Adrenal gland (tissue), 12 donors: ENCODE results near the gene UBE2O. TPM values are rescaled to one million over a fixed set of nuclear protein-coding genes. Genes with fewer than 3 reads are reported as not detected.

Experiments
- DNase-seq, 7 donors: peaks; one replicate each; pipeline ENCODE4 v3.0.0-alpha.2; 2019 to 2020
- H3K27ac ChIP-seq, 5 donors: fragments of 200-600 bp; sonication (generic) in 4 of 5; 1 replicate in 3 of 5; 2 replicates in 2 of 5; pipeline versions ENCODE4 v1.5.1 to v1.8.0; 2016 to 2020; ENCODE audit warnings: mild to moderate bottlenecking in 1 of 5
- H3K27me3 ChIP-seq: fragments of 200-600 bp; 2 replicates; pipeline ENCODE4 v1.8.0; 2021
- H3K36me3 ChIP-seq, 2 donors: fragments of 200-600 bp; replicated peaks in 1 of 2; 1 replicate in 1 of 2; 2 replicates in 1 of 2; pipeline versions ENCODE4 v1.5.1 to v1.8.0; 2018 to 2022
- H3K4me1 ChIP-seq, 2 donors: fragments of 200-600 bp; replicated peaks in 1 of 2; 1 replicate in 1 of 2; 2 replicates in 1 of 2; pipeline versions ENCODE4 v1.5.1 to v1.8.0; 2018 to 2021
- H3K4me3 ChIP-seq, 4 donors: fragments of 200-600 bp; sonication (generic) in 3 of 4; one replicate each; pipeline ENCODE4 v1.5.1; 2016 to 2018
- H3K9me3 ChIP-seq, 3 donors: fragments of 200-600 bp; sonication (generic) in 1 of 3; replicated peaks in 1 of 3; 1 replicate in 2 of 3; 2 replicates in 1 of 3; pipeline versions ENCODE4 v1.5.1 to v1.8.0; 2016 to 2021
- CTCF ChIP-seq, 6 experiments: fragments of 450-650 bp in 4 of 6; fragments of 200-600 bp in 2 of 6; sonication (generic) in 1 of 6; IDR thresholded peaks; 1 replicate in 5 of 6; 2 replicates in 1 of 6; pipeline versions ENCODE4 v1.5.1 to v1.8.0; 2016 to 2021; ENCODE audit warnings: antibody characterized with exemption in 6 of 6, mild to moderate bottlenecking in 2 of 6, moderate library complexity in 1 of 6
- POLR2A ChIP-seq, 2 donors: fragments of 450-650 bp; IDR thresholded peaks; one replicate each; pipeline ENCODE4 v1.6.1; 2017; ENCODE audit warnings: antibody characterized with exemption in 2 of 2, mild to moderate bottlenecking in 2 of 2, moderate library complexity in 1 of 2
- WGBS, 4 donors: extraction: QIAGEN DNeasy Blood & Tissue Kit in 2 of 4; methylation state at CpG; one replicate each; pipeline versions ENCODE4 v1.1.5 to v1.1.7; 2013 to 2017; 5-methylcytosine and 5-hydroxymethylcytosine counted together
- intact Hi-C, 2 donors: fragments of 100-400 bp; cut with DNase I; formaldehyde crosslinking; loops; one replicate each; pipeline versions ENCODE4 v1.14.1 to v1.15.0; 2022 to 2023
- polyA plus RNA-seq, 3 donors: library from polyadenylated mRNA; stranded (reverse); fragments of 200-250 nt in 2 of 3; fragments of 350-450 nt in 1 of 3; fragmentation: Illumina TruSeq in 1 of 3; extraction: RNeasy Lipid Tissue Mini Kit (QIAGEN cat#74804) in 1 of 3; gene quantifications; one replicate each; pipeline ENCODE4 v1.2.3, GENCODE V29; 2013 to 2014
- total RNA-seq, 9 donors: library from RNA; depleted of rRNA in 4 of 9; stranded (reverse); fragments of >200 nt in 4 of 9; fragments of 120-200 nt in 1 of 9; fragmentation: NEBNext Ultra II Directional in 1 of 9; extraction: Animal tissue kit (Norgen Biotek cat#: 25700) in 1 of 9; gene quantifications; one replicate each; pipeline versions ENCODE4 v1.1.0 to v1.2.4, GENCODE V29; 2013 to 2023
- donor health status: healthy with polysubstance abuse.
- donor health status: Bipolar disorder and iron deficiency.
- donor health status: DM: yes; HTN: yes; CAD: no.
- donor health status: DM: no; HTN: no; CAD: no.
- donor health status: DM: no; HTN: no; CAD: no.
- donor health status: DM: yes; HTN: yes; CAD: no.

Gene UBE2O
- total and polyA plus RNA-seq, 12 donors: 9.8 to 21.8 (median 15.8) TPM

GRCh38 chr17:76475302-76475701, 22.4 kb upstream of the UBE2O start:
- no peak overlapping the region for H3K4me3 ChIP-seq
- WGBS, 4 donors: 92 to 94% (median 93%) methylated on average over 6 of the region's 6 CpGs
- no peak for DNase-seq
- H3K27me3 ChIP-seq: no peaks in the 10 kb centered on the region
- intact Hi-C loops: no loop called here
- no peaks in the 10 kb centered on the region for H3K4me1 ChIP-seq
- H3K9me3 ChIP-seq: no peaks in the 10 kb centered on the region
- no peak overlapping the region for H3K27ac ChIP-seq
- TF ChIP-seq POLR2A (IDR thresholded peaks at IDR 0.05): no peak
- TF ChIP-seq CTCF (IDR thresholded peaks at IDR 0.05): no peak
- peaks cover 0 to 7% of the 10 kb centered on the region in 2 donors for H3K36me3 ChIP-seq

GRCh38 chr17:76474894-76475293, 21.9 kb upstream of the UBE2O start:
- Histone ChIP-seq H3K36me3 (peaks cover 0 to 7% of the 10 kb centered on the region in 2 donors), H3K9me3 (no peaks in the 10 kb centered on the region), H3K4me3 (no peak overlapping the region), H3K27me3 (no peaks in the 10 kb centered on the region), H3K4me1 (no peaks in the 10 kb centered on the region), H3K27ac (no peak overlapping the region)
- intact Hi-C loops: no loop called here
- no peak for TF ChIP-seq CTCF (IDR thresholded peaks at IDR 0.05)
- TF ChIP-seq POLR2A (IDR thresholded peaks at IDR 0.05): no peak
- no peak for DNase-seq
- WGBS, 4 donors: 91 to 94% (median 93%) methylated on average over 12 to 15 of the region's 15 CpGs

GRCh38 chr17:76474238-76474637, 21.3 kb upstream of the UBE2O start:
- H3K27ac ChIP-seq: no peak overlapping the region
- WGBS, 4 donors: 93 to 96% (median 94%) methylated on average over 7 to 14 of the region's 14 CpGs; no CpG with 5 or more reads in 1 of the 4 donors
- DNase-seq: no peak
- H3K4me1 ChIP-seq: no peaks in the 10 kb centered on the region
- intact Hi-C loops: no loop called here
- peaks cover 0 to 7% of the 10 kb centered on the region in 2 donors for H3K36me3 ChIP-seq
- H3K9me3 ChIP-seq: no peaks in the 10 kb centered on the region
- no peak for TF ChIP-seq CTCF (IDR thresholded peaks at IDR 0.05)
- TF ChIP-seq POLR2A (IDR thresholded peaks at IDR 0.05): no peak
- no peaks in the 10 kb centered on the region for H3K27me3 ChIP-seq
- H3K4me3 ChIP-seq: no peak overlapping the region

- TF ChIP-seq POLR2A (IDR thresholded peaks at IDR 0.05) (no peak), CTCF (IDR thresholded peaks at IDR 0.05) (peak in 1 of 6 experiments; percentile 18)
- 82 to 85% (median 83%) methylated on average over 2 to 18 of the region's 18 CpGs for WGBS, 4 donors
- no peaks in the 10 kb centered on the region for H3K27me3 ChIP-seq
- no peak overlapping the region for H3K4me3 ChIP-seq
- intact Hi-C loops: no loop called here
- no peak for DNase-seq
- no peaks in the 10 kb centered on the region for H3K9me3 ChIP-seq
- no peak overlapping the region for H3K27ac ChIP-seq
- H3K36me3 ChIP-seq: peaks cover 0 to 7% of the 10 kb centered on the region in 2 donors
- H3K4me1 ChIP-seq: no peaks in the 10 kb centered on the region
These were observed 20.6 kb upstream of the UBE2O start for GRCh38 chr17:76473541-76473985.
